ENCODE measurements around the gene ADAMTS20.
"Not testable (repeated sequence)": the region's sequence is repeated elsewhere in the genome, so short reads cannot be mapped to it uniquely, and the experiment has no call there.

The ADAMTS20 gene

DNA sequence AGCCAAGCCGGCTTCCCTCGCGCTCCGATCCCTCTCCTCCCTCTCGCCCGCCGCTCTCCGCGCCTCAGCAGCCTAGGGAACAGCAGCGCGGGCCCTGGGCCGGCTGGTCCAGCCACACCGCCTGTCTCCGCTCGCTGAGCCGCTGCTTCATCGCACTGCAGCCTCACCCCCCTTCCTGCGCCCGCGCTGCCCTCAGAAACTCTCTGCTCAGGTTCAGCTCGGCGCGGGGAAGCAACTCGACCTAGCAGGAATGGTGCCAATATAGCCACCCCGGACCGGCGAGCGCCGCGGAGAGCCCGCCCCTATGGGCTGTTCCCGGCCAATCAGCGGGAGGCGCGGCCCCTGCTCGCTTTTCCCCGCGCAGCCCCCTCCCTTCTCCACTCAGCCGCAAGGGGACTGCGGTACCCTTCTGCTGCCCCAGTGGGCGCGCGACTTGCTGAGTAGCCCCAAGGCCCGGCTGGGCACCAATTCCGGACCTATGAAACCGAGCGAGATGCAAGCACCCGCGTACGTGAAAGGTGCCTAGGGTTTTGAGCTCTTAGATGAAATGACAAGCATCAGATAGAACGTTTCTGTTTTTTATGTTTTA lies at the start of gene ADAMTS20:
Gene ADAMTS20, minus strand, starts transcription at position 233 of the 589 bp plus-strand sequence. CDS start 282 bp downstream, outside the sequence.
- DNase-seq: no peak

- no peak for DNase-seq
Observed at GRCh38 chr12:43599708-43600107, 47.7 kb upstream of the ADAMTS20 start.

DNA sequence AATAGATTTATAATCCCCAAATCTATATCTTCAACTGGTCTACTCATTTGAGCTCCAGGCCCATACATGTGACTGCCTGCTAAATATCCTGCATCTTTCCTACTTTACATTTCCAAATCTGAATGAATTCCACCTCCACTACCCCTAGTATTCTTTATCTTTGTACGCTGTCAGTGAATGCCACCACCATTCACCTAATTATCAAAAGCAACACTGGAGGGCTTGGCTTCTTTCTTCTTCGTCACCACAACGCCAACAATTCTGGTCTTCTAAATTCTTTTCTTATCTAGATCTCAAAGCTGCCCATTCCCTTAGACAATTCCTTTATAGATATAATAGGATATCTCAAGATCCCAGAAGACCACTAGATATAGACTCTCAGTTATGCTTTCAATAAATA lies 47.1 kb upstream of the ADAMTS20 start:
- no peak for DNase-seq

DNA sequence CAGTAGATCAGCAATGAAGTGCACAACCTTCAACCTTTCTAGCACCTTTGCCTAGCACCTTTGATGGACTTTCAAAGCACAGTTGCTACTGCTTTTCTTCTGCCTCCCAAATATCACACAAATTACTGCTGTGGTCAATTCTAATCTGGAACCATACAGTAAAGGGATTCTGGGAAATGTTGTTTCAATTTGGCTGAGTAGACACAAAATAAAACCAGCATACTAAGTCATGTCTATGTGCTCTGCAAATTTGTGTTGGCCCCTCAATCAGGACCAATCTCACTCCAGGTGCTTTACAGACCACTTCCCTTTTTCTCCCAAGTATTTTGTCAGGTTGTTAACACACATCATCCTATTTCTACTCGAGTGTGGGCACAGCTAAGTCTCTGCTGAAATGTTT lies 38.3 kb upstream of the ADAMTS20 start:
- no peak for DNase-seq

DNA sequence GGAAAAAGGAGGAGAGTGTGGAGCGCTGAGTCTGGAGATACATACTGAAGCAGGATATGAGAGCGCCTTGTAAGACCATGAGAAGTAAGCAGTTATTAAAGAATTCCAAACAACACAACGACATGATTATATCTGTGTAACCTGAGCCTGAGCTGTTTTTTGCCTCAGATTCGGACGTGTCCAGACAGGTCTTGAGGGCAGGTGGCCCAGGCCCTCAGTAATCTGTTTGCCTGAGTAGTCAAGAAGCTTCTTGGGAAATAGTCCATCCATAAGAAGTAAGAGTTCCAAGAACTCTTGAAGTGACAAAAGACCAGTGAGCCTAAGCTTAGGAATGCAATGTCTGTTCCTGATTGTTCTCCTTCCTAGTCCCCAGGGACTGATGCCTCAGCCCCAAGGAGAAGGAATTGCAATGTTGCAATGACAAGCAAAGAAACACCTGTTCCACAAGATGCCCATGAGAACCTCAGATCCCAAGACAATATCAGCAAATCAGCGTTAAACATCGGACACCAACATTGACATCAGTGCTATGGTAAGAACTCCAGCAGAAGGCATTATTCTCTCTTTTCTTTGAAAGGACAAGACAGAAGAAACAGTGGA lies 34.7 kb upstream of the ADAMTS20 start:
- DNase-seq: no peak

GRCh38 chr12:43585676-43586075 lies 33.7 kb upstream of the ADAMTS20 start:
- no peak for DNase-seq

DNA sequence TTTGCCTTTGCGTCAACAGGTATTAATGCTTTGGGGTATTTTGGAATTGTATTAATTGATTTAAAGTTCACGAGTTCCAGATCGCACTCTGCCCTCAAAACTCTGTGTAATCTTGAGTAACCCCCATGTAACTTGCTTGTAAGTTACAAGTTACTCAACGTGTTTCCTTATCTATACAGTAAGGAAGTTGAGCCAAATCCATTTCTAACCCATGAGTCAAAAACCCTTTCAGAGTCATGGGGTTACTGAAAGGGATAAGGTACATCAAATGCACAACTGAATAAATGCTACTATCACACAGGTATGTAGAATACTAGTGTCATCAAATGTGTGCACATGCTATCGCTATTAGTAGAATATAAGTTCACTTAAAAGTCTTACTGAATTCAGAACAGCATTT lies 28.6 kb upstream of the ADAMTS20 start:
- DNase-seq: no peak

- DNase-seq: no peak
Observed at GRCh38 chr12:43579206-43579605, 27.2 kb upstream of the ADAMTS20 start.

- no peak for DNase-seq
Observed at GRCh38 chr12:43578782-43579181, 26.8 kb upstream of the ADAMTS20 start.

DNA sequence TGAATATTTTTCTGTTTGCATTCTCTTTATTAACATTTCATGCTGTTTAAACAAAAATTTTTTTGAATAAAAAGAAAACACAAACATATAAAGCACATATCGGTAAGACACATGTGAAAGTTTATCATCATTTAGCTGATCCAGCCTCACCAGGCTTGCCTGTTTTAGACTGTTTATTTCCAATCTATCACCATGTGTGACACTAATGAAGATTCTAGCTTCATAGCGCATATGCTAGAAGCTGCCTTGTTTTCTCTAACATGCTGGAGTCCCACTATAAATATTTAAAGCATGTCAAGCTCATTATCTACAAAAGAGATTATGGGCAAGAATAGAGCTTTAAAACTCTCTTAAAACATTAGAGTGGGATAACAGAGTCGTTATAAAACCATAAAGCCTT lies 25.4 kb upstream of the ADAMTS20 start:
- DNase-seq: no peak

DNA sequence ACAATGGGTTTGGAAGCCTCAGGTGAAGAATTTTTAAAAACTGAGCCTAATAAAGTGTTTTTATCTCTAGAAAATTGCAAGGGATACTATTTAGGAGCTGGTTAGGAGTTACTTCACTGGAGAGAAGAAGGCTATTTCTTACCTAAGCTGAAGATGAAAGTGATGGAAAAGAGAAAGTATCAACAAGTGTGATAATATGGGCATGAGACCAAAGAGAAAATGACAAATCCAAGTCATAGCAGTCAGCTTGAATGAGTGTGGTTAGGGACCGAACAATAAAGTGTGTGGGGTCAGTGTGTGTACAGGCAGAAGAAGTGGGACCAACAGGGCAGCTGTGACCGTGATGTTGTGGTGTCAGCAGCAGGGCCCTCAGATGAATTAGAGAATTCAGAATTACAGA lies 24.2 kb upstream of the ADAMTS20 start:
- no peak for DNase-seq

GRCh38 chr12:43571885-43572284 lies 19.9 kb upstream of the ADAMTS20 start:
- no peak for DNase-seq

DNA sequence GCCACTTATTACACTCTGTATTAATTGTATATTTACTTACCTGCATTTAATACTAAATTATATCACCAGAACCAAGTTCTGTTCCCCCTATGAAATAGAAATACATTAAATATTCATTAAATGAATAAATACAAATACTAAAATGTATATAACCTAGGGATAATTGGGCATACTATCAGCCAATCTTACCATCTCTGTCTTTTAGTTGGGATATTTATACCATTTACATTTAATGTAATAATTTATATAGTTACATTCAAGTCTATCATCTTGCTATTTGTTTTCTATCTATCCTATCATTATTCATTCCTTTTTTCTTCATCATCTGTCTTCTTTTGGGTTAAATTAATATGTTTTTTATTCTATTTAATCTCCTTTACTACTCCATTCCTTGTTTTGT lies 4.1 kb upstream of the ADAMTS20 start:
- DNase-seq: no peak

DNA sequence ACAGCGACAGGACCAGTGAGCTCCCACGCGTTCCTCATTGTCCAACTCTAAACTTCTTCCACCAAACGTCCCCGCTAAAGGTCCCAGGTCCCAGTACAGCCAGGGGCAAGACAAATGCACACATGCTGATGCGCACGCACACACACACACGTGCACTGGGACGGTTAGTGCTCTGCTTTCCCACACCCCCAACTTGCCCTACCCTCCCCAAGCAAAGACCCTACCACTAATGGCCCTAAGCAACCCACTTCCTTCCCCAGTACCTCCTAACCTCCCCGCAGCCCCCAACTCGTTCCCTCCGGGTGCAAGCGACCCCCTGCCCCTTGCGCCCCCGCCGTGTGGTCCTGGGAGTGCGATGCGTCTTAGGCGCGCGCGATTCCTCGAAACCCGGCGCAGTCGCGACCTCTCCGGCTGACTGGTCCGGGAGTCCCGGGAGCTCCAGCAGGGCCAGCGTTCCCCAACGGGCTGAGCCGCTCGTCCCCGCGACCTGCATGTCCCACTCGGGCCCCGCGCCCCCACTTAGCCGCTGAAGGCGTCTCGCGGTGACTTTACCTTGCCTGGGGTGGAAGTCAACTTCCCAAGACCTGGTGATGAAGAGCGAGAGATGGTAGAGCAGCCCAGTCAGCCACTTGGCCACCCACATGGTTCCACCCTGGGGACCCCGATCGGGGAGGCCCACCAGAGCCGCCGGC lies 578 bp downstream of the ADAMTS20 start:
- no peak for DNase-seq

DNA sequence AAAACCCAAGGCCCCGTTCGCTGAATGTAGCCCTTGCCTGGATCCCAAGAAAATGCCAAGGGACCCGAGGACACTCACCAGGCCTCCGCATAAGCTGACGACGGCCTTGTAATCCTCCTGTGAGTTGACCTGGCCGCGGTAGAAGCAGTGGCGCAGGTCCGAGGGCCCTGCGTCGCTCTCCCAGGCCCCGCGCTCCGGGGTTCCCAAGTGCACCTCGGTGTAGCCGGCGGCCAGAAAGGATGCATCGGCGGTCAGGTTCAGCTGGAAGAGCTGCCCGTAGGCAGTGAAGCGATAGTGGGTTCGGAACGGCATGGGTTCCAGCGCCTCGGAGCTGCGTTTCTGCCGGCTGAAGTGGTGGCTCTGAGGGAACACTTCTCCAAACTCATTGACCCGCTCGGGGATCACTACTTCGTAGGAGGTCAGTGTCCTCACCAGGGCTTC lies 1.2 kb downstream of the ADAMTS20 start:
- DNase-seq: no peak

- no peak for DNase-seq
Observed at GRCh38 chr12:43544703-43545102, 7.3 kb downstream of the ADAMTS20 start.

DNA sequence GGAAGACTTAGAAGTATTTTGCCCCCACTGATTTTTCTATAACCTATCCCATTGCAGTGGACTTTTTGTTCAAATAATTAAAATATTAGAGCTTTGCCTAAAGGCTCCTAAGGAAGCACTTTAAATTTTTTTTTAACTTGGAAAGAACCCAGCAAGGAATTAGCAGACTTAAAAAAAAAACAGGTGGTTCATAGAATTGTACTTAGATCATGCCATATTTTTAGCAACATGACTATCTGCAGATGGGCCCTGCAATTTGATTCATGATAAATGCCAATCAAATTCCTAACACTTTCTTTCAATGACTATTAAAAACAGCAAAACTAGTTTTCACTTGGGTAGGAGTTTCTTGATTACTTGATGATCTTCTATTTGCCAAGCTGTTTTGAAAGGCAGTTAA lies 11.5 kb downstream of the ADAMTS20 start:
- DNase-seq: no peak

GRCh38 chr12:43537675-43538074 lies 14.3 kb downstream of the ADAMTS20 start:
- DNase-seq: not testable (repeated sequence)

- no peak for DNase-seq
Observed at GRCh38 chr12:43516045-43516444, 36.0 kb downstream of the ADAMTS20 start.

GRCh38 chr12:43501703-43502102 lies 50.3 kb downstream of the ADAMTS20 start:
- DNase-seq: no peak

DNA sequence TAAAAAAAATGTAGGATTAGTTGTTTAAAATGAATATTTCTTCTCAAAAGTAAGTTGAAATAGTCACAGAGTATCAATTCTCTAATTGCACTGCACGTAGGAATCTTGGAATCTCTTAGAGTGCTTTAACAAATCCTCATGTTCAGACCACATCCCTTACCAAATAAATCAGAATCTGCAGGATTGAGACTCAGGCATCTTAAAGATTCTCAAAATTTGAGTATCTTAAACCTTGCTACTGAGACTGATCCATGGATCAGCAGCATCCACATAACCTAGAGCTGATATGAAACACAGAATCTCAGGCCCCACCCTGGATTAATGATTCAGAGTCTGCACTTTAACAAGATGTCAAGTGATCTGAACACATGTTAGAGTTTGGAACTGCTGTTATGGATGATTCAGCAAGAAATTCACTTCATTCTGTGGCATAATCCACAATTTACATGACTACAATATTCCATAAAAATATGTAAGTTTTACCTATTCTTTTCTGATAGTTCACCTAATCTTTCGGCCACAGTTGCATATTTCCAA lies 58.7 kb downstream of the ADAMTS20 start:
- no peak for DNase-seq

GRCh38 chr12:43482311-43483085 lies 69.5 kb downstream of the ADAMTS20 start:
- no peak for DNase-seq

DNA sequence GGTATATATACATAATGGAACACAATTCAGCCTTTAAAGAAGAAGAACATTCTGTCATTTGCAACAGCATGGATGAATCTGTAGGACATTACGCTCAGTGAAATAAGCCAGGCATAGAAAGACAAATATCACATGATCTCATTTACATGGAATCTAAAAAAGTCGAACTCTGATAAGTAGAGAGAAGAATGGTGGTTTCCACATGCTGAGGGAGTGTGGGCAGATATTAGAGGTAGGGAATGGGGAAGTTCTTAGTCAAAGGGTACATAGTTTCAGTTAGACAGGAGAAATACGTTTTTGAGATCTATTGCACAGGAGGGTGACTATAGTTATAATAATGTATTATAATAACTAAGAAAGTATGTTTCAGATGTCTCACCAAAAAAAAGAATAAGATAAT lies 71.4 kb downstream of the ADAMTS20 start:
- DNase-seq: no peak

Measured in activated CD8-positive, alpha-beta memory T cell treated with anti-CD3 and anti-CD28 coated beads for 24 hours (primary cell).